HG03159 (cell line): ENCODE results near the gene QDPR.
"Not testable (repeated sequence)": the region's sequence is repeated elsewhere in the genome, so short reads cannot be mapped to it uniquely, and the experiment has no call there.

Experiments
- ATAC-seq: cut with Tn5 transposase; IDR thresholded peaks from one replicate; pipeline ENCODE4 v1.9.1; 2021; ENCODE audit warnings: mild to moderate bottlenecking, moderate library complexity; ENCODE audit not compliant: unreplicated experiment

Gene QDPR

GRCh38 chr4:17492058-17492741 lies 19.7 kb downstream of the QDPR start:
- ATAC-seq, result no peak

GRCh38 chr4:17491196-17491595 lies 20.7 kb downstream of the QDPR start:
- ATAC-seq, result no peak

- ATAC-seq, result no peak
These were observed 21.3 kb downstream of the QDPR start for GRCh38 chr4:17490575-17491059.

GRCh38 chr4:17489721-17490120 lies 22.2 kb downstream of the QDPR start:
- no peak for ATAC-seq

- ATAC-seq, result no peak
These were observed 22.8 kb downstream of the QDPR start for GRCh38 chr4:17489123-17489522.

- no peak for ATAC-seq
These were observed 29.2 kb downstream of the QDPR start for GRCh38 chr4:17482716-17483115.

- ATAC-seq, result no peak
These were observed 30.9 kb downstream of the QDPR start for GRCh38 chr4:17480955-17481354.

GRCh38 chr4:17480210-17480927 lies 31.5 kb downstream of the QDPR start:
- ATAC-seq, result no peak

- no peak for ATAC-seq
These were observed 34.0 kb downstream of the QDPR start for GRCh38 chr4:17477774-17478472.

GRCh38 chr4:17476853-17477252 lies 35.0 kb downstream of the QDPR start:
- no peak for ATAC-seq

- ATAC-seq, result no peak
These were observed 36.4 kb downstream of the QDPR start for GRCh38 chr4:17475481-17475880.

- ATAC-seq, result no peak
These were observed 41.8 kb downstream of the QDPR start for GRCh38 chr4:17469931-17470674.

GRCh38 chr4:17468619-17469221 lies 43.2 kb downstream of the QDPR start:
- no peak for ATAC-seq

GRCh38 chr4:17463606-17464005 lies 48.3 kb downstream of the QDPR start:
- no peak for ATAC-seq

GRCh38 chr4:17450269-17450804 lies 61.6 kb downstream of the QDPR start:
- no peak for ATAC-seq

GRCh38 chr4:17448689-17449088 lies 63.2 kb downstream of the QDPR start:
- ATAC-seq, result no peak

- peak; percentile 96 for ATAC-seq
These were observed 64.1 kb downstream of the QDPR start for GRCh38 chr4:17447675-17448298.

GRCh38 chr4:17447056-17447455 lies 64.8 kb downstream of the QDPR start:
- ATAC-seq, result no peak

- not testable (repeated sequence) for ATAC-seq
These were observed 69.4 kb downstream of the QDPR start for GRCh38 chr4:17442477-17442876.

GRCh38 chr4:17437396-17437795 lies 74.5 kb downstream of the QDPR start:
- ATAC-seq, result no peak
